Type B pancreatic cell (in vitro differentiated cells): Measurements from ENCODE around the gene CS. TPM values are rescaled to one million over a fixed set of nuclear protein-coding genes. Genes with fewer than 3 reads are reported as not detected.

Experiments used
- DNase-seq: peaks from one replicate; pipeline ENCODE4 v3.0.0; 2021; ENCODE audit warnings: mixed read lengths; ENCODE audit not compliant: unreplicated experiment; ENCODE audit errors: extremely low spot score
- H3K27ac Mint-ChIP-seq: 2 replicates; pipeline ENCODE4 v1.8.0; 2021; ENCODE audit warnings: mild to moderate bottlenecking, mixed read lengths
- H3K27me3 Mint-ChIP-seq: 2 replicates; pipeline ENCODE4 v1.8.0; 2021; ENCODE audit warnings: mixed read lengths
- H3K36me3 Mint-ChIP-seq: 2 replicates; pipeline ENCODE4 v1.8.0; 2021; ENCODE audit warnings: mixed read lengths
- H3K4me1 Mint-ChIP-seq: one replicate; pipeline ENCODE4 v1.8.0; 2021; ENCODE audit warnings: mixed read lengths; ENCODE audit not compliant: unreplicated experiment
- H3K4me3 Mint-ChIP-seq: 2 replicates; pipeline ENCODE4 v1.8.0; 2021; ENCODE audit warnings: mild to moderate bottlenecking, mixed read lengths
- H3K9me3 Mint-ChIP-seq: 2 replicates; pipeline ENCODE4 v1.8.0; 2021; ENCODE audit warnings: mixed read lengths
- CTCF ChIP-seq: fragments of 200-600 bp; sonication (generic); conservative IDR thresholded peaks from 2 replicates; pipeline ENCODE4 v1.5.0; 2021; ENCODE audit warnings: antibody characterized with exemption, mild to moderate bottlenecking
- total RNA-seq: library from RNA; stranded (reverse); gene quantifications from 2 replicates; pipeline ENCODE4 v1.2.1, GENCODE V29; 2021; ENCODE audit warnings: low replicate concordance

CS gene
- total RNA-seq, 1 donor from 2014 or later, result 278 TPM

DNA sequence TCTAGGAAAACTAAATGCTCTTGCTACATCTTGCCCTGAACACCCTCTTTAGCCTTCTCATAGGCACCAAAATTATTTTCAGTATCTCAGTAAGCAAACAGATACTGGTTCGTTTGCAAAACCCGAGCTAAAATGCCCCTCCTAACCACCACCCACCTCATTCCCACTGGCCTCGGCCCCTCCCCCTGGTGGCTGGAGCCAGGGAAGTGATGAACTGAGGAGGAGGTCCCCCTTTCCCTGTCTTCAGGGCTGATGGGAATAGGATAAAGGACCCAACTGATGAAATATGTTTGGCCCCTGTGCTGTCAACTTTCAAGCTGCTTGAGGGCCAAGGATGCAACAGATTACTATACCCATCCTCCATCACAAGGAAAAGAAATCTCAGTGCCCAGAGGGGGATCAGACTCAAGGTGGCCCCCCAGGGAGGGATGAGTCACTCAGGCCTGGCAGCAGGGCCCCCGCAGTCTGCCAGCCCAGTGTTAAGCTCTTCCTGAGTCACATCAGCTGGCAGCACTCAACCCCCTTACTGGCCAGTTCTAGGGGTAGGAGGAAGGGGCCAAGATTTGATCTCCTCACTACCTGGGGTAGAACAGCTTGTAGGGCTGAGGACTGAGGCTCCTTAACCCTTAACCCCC lies 43.7 kb downstream of the CS start:
- H3K9me3 Mint-ChIP-seq, result no peaks in the 10 kb centered on the region
- H3K4me3 Mint-ChIP-seq, result peak overlapping the region; percentile 94
- TF ChIP-seq CTCF, result no peak
- peaks cover 8% of the 10 kb centered on the region for H3K4me1 Mint-ChIP-seq
- peak overlapping the region; percentile 71 for H3K27ac Mint-ChIP-seq
- DNase-seq, result no peak
- H3K27me3 Mint-ChIP-seq, result no peaks in the 10 kb centered on the region
- peaks cover 16% of the 10 kb centered on the region for H3K36me3 Mint-ChIP-seq

GRCh38 chr12:56255671-56256070 lies 44.5 kb downstream of the CS start:
- H3K9me3 Mint-ChIP-seq, result no peaks in the 10 kb centered on the region
- H3K27me3 Mint-ChIP-seq, result no peaks in the 10 kb centered on the region
- H3K36me3 Mint-ChIP-seq, result peaks cover 16% of the 10 kb centered on the region
- no peak overlapping the region for H3K27ac Mint-ChIP-seq
- H3K4me1 Mint-ChIP-seq, result peaks cover 8% of the 10 kb centered on the region
- DNase-seq, result no peak
- H3K4me3 Mint-ChIP-seq, result peak overlapping the region; percentile 10
- no peak for TF ChIP-seq CTCF

GRCh38 chr12:56253091-56253490 lies 47.0 kb downstream of the CS start:
- no peak for TF ChIP-seq CTCF
- no peaks in the 10 kb centered on the region for H3K9me3 Mint-ChIP-seq
- no peaks in the 10 kb centered on the region for H3K4me1 Mint-ChIP-seq
- no peak for DNase-seq
- H3K4me3 Mint-ChIP-seq, result no peak overlapping the region
- H3K36me3 Mint-ChIP-seq, result peaks cover 20% of the 10 kb centered on the region
- no peaks in the 10 kb centered on the region for H3K27me3 Mint-ChIP-seq
- no peak overlapping the region for H3K27ac Mint-ChIP-seq

DNA sequence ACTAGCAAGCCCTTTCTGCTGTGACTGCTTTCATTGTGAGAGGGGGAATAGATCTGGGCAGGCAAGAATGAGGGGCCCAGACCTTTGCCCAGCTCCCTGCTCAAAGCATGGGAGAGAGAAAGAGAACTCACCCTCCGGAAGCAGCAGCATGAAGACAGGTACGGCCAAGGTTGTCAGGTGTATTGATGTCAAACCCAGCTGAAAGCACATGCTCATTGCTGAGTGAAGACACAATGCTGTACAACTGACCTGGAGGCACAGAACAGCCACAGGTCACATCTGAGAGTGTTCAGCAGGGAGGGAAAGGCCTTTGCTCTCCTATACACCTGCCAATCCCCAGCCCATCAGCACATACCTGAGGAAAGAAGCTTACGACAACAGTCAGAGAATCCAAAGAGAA lies 47.5 kb downstream of the CS start:
- Mint-ChIP-seq H3K9me3 (no peaks in the 10 kb centered on the region), H3K4me1 (no peaks in the 10 kb centered on the region), H3K36me3 (peaks cover 20% of the 10 kb centered on the region), H3K4me3 (no peak overlapping the region), H3K27me3 (no peaks in the 10 kb centered on the region), H3K27ac (no peak overlapping the region)
- TF ChIP-seq CTCF, result no peak
- DNase-seq, result no peak

DNA sequence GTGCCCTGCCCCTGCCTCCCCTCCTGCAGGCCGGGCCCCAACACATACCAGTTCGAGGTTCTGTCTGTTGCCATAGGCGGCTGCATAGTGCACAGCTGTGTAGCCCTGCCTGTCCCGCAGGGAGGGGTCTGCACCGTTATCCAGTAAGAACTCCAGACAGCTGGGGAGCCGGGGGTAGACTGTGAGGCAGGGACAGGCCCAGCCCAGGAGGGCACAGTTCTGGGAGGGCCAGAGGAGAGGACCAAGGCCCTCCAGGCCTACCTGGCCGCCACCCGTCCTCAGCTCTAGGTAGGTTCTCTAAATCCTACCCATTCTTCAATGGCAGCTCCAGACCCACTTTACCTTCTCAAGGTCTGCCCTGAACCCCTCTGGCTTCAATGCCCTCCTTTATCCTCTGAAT lies 51.4 kb downstream of the CS start:
- Mint-ChIP-seq H3K4me3 (no peak overlapping the region), H3K27ac (no peak overlapping the region), H3K27me3 (no peaks in the 10 kb centered on the region), H3K36me3 (peaks cover 19% of the 10 kb centered on the region), H3K9me3 (no peaks in the 10 kb centered on the region), H3K4me1 (no peaks in the 10 kb centered on the region)
- TF ChIP-seq CTCF, result no peak
- no peak for DNase-seq

DNA sequence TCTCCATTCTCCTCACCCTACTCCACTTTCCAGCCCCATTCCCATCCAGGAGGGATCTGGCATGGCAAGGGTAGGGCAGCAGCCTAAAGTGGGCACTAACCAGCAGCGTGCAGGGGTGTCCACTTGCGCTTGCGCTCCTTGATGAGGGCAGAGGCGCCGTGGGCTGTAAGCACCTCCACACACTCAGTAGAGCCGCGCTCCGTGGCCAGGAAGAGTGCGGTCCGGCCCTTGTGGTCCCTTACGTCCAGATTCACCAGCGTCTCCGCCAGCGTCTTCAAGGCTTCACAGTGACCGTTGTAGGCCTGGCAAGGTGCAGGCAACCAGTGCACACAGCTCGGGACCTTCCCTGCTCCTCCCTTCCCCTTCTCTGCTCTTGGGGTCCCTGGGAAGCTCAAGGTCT lies 52.2 kb downstream of the CS start:
- DNase-seq, result no peak
- Mint-ChIP-seq H3K27me3 (no peaks in the 10 kb centered on the region), H3K4me3 (no peak overlapping the region)

More for the DNA sequence above, 52.2 kb downstream of the CS start:
- no peak overlapping the region for H3K27ac Mint-ChIP-seq
- H3K4me1 Mint-ChIP-seq, result no peaks in the 10 kb centered on the region
- H3K36me3 Mint-ChIP-seq, result peaks cover 16% of the 10 kb centered on the region
- TF ChIP-seq CTCF, result no peak
- H3K9me3 Mint-ChIP-seq, result no peaks in the 10 kb centered on the region
